Liver (tissue), 9 donors: Measurements from ENCODE around the gene PDE1C. TPM values are rescaled to one million over a fixed set of nuclear protein-coding genes. Genes with fewer than 3 reads are reported as not detected.

Experiments used
- DNase-seq: peaks from one replicate; pipeline ENCODE4 v3.0.0-alpha.2; 2017; ENCODE audit warnings: low spot score
- H3K27ac ChIP-seq, 2 donors: one replicate each; pipeline ENCODE4 v1.7.0; 2013; ENCODE audit warnings: inconsistent platforms in 2 of 2, low read length in 2 of 2, control low read depth in 1 of 2, low read depth in 1 of 2, mild to moderate bottlenecking in 1 of 2
- H3K27me3 ChIP-seq, 4 donors: one replicate each; pipeline versions ENCODE4 v1.6.1 to v1.7.0; 2013; ENCODE audit warnings: low read length in 3 of 4, inconsistent platforms in 1 of 4, mild to moderate bottlenecking in 1 of 4, moderate library complexity in 1 of 4; ENCODE audit not compliant: control insufficient read depth in 4 of 4, insufficient read depth in 4 of 4
- H3K36me3 ChIP-seq, 4 donors: one replicate each; pipeline versions ENCODE4 v1.6.1 to v1.7.0; 2013; ENCODE audit warnings: low read length in 3 of 4, mild to moderate bottlenecking in 3 of 4, low read depth in 1 of 4, moderate library complexity in 1 of 4; ENCODE audit not compliant: control insufficient read depth in 4 of 4, insufficient read depth in 3 of 4
- H3K4me1 ChIP-seq, 4 donors: one replicate each; pipeline versions ENCODE4 v1.6.1 to v1.7.0; 2013; ENCODE audit warnings: low read length in 3 of 4, mild to moderate bottlenecking in 3 of 4, moderate library complexity in 1 of 4; ENCODE audit not compliant: control insufficient read depth in 4 of 4, insufficient read depth in 4 of 4
- H3K4me3 ChIP-seq, 3 donors: one replicate each; pipeline versions ENCODE4 v1.6.1 to v1.7.0; 2013; ENCODE audit warnings: low read length in 3 of 3, control low read depth in 1 of 3, low read depth in 1 of 3, mild to moderate bottlenecking in 1 of 3
- H3K9ac ChIP-seq, 2 donors: one replicate each; pipeline ENCODE4 v1.7.0; 2013; ENCODE audit warnings: low read length in 2 of 2, mild to moderate bottlenecking in 2 of 2, moderate library complexity in 2 of 2, control low read depth in 1 of 2, low read depth in 1 of 2
- H3K9me3 ChIP-seq, 4 donors: one replicate each; pipeline versions ENCODE4 v1.6.1 to v1.7.0; 2013; ENCODE audit warnings: low read length in 3 of 4; ENCODE audit not compliant: control insufficient read depth in 4 of 4
- ATF3 ChIP-seq: IDR thresholded peaks from 2 replicates; pipeline ENCODE4 v1.6.1; 2016; ENCODE audit warnings: antibody characterized with exemption
- CTCF ChIP-seq: fragments of 150-350 bp; IDR thresholded peaks from 2 replicates; pipeline ENCODE4 v1.5.1; 2017; ENCODE audit warnings: improper control_type of control experiment, low read depth, low read length; ENCODE audit not compliant: missing input control
- EGR1 ChIP-seq, 2 donors: IDR thresholded peaks; 2 replicates each; pipeline ENCODE4 v1.6.1; 2016 to 2018; ENCODE audit warnings: antibody characterized with exemption in 2 of 2, low read depth in 2 of 2
- FOXA1 ChIP-seq: IDR thresholded peaks from 2 replicates; pipeline ENCODE4 v1.6.1; 2016; ENCODE audit warnings: antibody characterized with exemption
- FOXA2 ChIP-seq: IDR thresholded peaks from 2 replicates; pipeline ENCODE4 v1.6.1; 2016; ENCODE audit warnings: antibody characterized with exemption
- GABPA ChIP-seq, 2 donors: IDR thresholded peaks in 1 of 2; conservative IDR thresholded peaks in 1 of 2; 2 replicates each; pipeline ENCODE4 v1.6.1; 2016; ENCODE audit warnings: antibody characterized with exemption in 2 of 2, mild to moderate bottlenecking in 1 of 2, moderate library complexity in 1 of 2
- HNF4A ChIP-seq, 2 donors: conservative IDR thresholded peaks; 2 replicates each; pipeline ENCODE4 v1.6.1; 2016; ENCODE audit warnings: antibody characterized with exemption in 2 of 2, mild to moderate bottlenecking in 2 of 2
- HNF4G ChIP-seq: IDR thresholded peaks from 2 replicates; pipeline ENCODE4 v1.6.1; 2016; ENCODE audit warnings: antibody characterized with exemption
- JUND ChIP-seq, 2 donors: IDR thresholded peaks; 2 replicates each; pipeline ENCODE4 v1.6.1; 2016; ENCODE audit warnings: antibody characterized with exemption in 2 of 2
- NR2F2 ChIP-seq: IDR thresholded peaks from 2 replicates; pipeline ENCODE4 v1.6.1; 2016; ENCODE audit warnings: antibody characterized with exemption
- RAD21 ChIP-seq, 2 donors: IDR thresholded peaks; 2 replicates each; pipeline ENCODE4 v1.6.1; 2016; ENCODE audit warnings: antibody characterized with exemption in 2 of 2, mild to moderate bottlenecking in 2 of 2
- REST ChIP-seq: IDR thresholded peaks from 2 replicates; pipeline ENCODE4 v1.6.1; 2016; ENCODE audit warnings: antibody characterized with exemption, mild to moderate bottlenecking
- RXRA ChIP-seq, 2 donors: IDR thresholded peaks; 2 replicates each; pipeline ENCODE4 v1.6.1; 2017 to 2018; ENCODE audit warnings: antibody characterized with exemption in 2 of 2, mild to moderate bottlenecking in 1 of 2
- SP1 ChIP-seq: IDR thresholded peaks from 2 replicates; pipeline ENCODE4 v1.6.1; 2018; ENCODE audit warnings: antibody characterized with exemption, mild to moderate bottlenecking
- TAF1 ChIP-seq: conservative IDR thresholded peaks from 2 replicates; pipeline ENCODE4 v1.6.1; 2016; ENCODE audit warnings: antibody characterized with exemption, mild to moderate bottlenecking
- ZBTB33 ChIP-seq: IDR thresholded peaks from 2 replicates; pipeline ENCODE4 v1.6.1; 2016; ENCODE audit warnings: antibody characterized with exemption
- WGBS: extraction: QIAGEN DNeasy Blood & Tissue Kit; methylation state at CpG from one replicate; pipeline ENCODE4 v1.1.7; 2013; 5-methylcytosine and 5-hydroxymethylcytosine counted together
- polyA plus RNA-seq, 2 donors: library from polyadenylated mRNA; stranded (reverse) in 1 of 2; unstranded in 1 of 2; fragments of 200-250 nt in 1 of 2; fragments of >200 nt in 1 of 2; fragmentation: Nextera tagmentation in 1 of 2; extraction: Ambion mirVana in 1 of 2; gene quantifications; one replicate each; pipeline versions ENCODE4 v1.2.1 to v1.2.3, GENCODE V29; 2013 to 2015
- total RNA-seq, 2 donors: library from RNA; depleted of rRNA; stranded (reverse); fragments of >200 nt; gene quantifications; one replicate each; pipeline ENCODE4 v1.2.3, GENCODE V29; 2014
- donor health status: healthy.
- donor health status: healthy.
- donor health status: healthy.
- donor health status: healthy.
- donor health status: healthy.

Gene PDE1C
- total and polyA plus RNA-seq, 4 donors: 0.05 to 0.92 (median 0.47) TPM; not detected in 1

- peaks cover 0 to 8% (median 0%) of the 10 kb centered on the region in 4 donors for H3K27me3 ChIP-seq
- no peak for DNase-seq
- 36% methylated on average over 2 of the region's 2 CpGs for WGBS
- no peak overlapping the region for H3K4me3 ChIP-seq
- no peaks in the 10 kb centered on the region for H3K4me1 ChIP-seq
- H3K9me3 ChIP-seq: peaks cover 0 to 4% (median 0%) of the 10 kb centered on the region in 4 donors
- H3K27ac ChIP-seq: no peak overlapping the region
- H3K36me3 ChIP-seq: no peaks in the 10 kb centered on the region
- TF ChIP-seq ATF3 (no peak), CTCF (no peak), SP1 (no peak), HNF4A (conservative IDR thresholded peaks at IDR 0.05) (no peak), NR2F2 (no peak), GABPA (IDR thresholded peaks at IDR 0.05 in 1 of 2, conservative IDR thresholded peaks at IDR 0.05 in 1 of 2) (no peak), TAF1 (no peak), REST (no peak), FOXA1 (no peak), RXRA (IDR thresholded peaks at IDR 0.05) (no peak), JUND (IDR thresholded peaks at IDR 0.05) (no peak), ZBTB33 (no peak), HNF4G (no peak), RAD21 (IDR thresholded peaks at IDR 0.05) (no peak), EGR1 (IDR thresholded peaks at IDR 0.05; ENCODE audit: low read depth in 2 of 2) (no peak), FOXA2 (no peak)
- H3K9ac ChIP-seq: no peak overlapping the region
These were observed 3.8 kb downstream of the PDE1C start for GRCh38 chr7:32066441-32066840.

GRCh38 chr7:32063614-32064013, 6.6 kb downstream of the PDE1C start:
- no peak overlapping the region for H3K9ac ChIP-seq
- WGBS: 73% methylated on average over 5 of the region's 5 CpGs
- H3K27ac ChIP-seq: no peak overlapping the region
- no peaks in the 10 kb centered on the region for H3K36me3 ChIP-seq
- DNase-seq: no peak
- H3K27me3 ChIP-seq: peaks cover 0 to under 1% (median 0%) of the 10 kb centered on the region in 4 donors
- no peak overlapping the region for H3K4me3 ChIP-seq
- no peaks in the 10 kb centered on the region for H3K4me1 ChIP-seq
- H3K9me3 ChIP-seq: peaks cover 0 to 3% (median 0%) of the 10 kb centered on the region in 4 donors
- no peak for TF ChIP-seq FOXA2
